HEK293 (cell line): ENCODE measurements around the gene SMAD7.
A peak's percentile ranks its signal among the peaks of the same experiment; 100 is the strongest.

ENCODE experiments used
- CTCF ChIA-PET: fragments of 350-600 bp; formaldehyde crosslinking; extraction: SDS; loops from one replicate; lab custom pipeline; 2021; ENCODE audit warnings: antibody characterized with exemption; lab: Yijun Ruan, JAX
- POLR2A ChIA-PET: fragments of 300-600 bp; formaldehyde crosslinking; extraction: SDS; loops from one replicate; lab custom pipeline; 2020; ENCODE audit warnings: antibody characterized with exemption, inconsistent platforms; lab: Yijun Ruan, JAX
- H3K27ac ChIP-seq: fragments of 200-500 bp; sonication (Bioruptor generic); 2 replicates; pipeline ENCODE4 v1.5.1; 2014; ENCODE audit warnings: low read depth, low read length, control low read depth, inconsistent platforms; ENCODE audit errors: extremely low read depth
- H3K36me3 ChIP-seq, 2 experiments: fragments of 200-500 bp in 1 of 2; sonication (Bioruptor generic) in 1 of 2; 1 replicate in 1 of 2; 2 replicates in 1 of 2; pipeline ENCODE4 v1.5.1; 2014 to 2017; ENCODE audit warnings: inconsistent platforms in 2 of 2, low read length in 2 of 2; ENCODE audit not compliant: control insufficient read depth in 2 of 2, insufficient read depth in 1 of 2
- H3K4me1 ChIP-seq: fragments of 200-500 bp; sonication (Bioruptor generic); 2 replicates; pipeline ENCODE4 v1.5.1; 2014; ENCODE audit warnings: mild to moderate bottlenecking, low read length, inconsistent platforms; ENCODE audit not compliant: control insufficient read depth, insufficient read depth
- H3K4me3 ChIP-seq: 2 replicates; pipeline ENCODE4 v1.5.1; 2011; ENCODE audit warnings: low read depth, mild to moderate bottlenecking, control low read depth, low read length, moderate library complexity
- H3K9me3 ChIP-seq: fragments of 200-500 bp; sonication (Bioruptor generic); 2 replicates; pipeline ENCODE4 v1.5.1; 2014; ENCODE audit warnings: low read depth, low read length, inconsistent platforms; ENCODE audit not compliant: control insufficient read depth, insufficient read depth
- ZNF19 ChIP-seq: fragments of 450-650 bp; formaldehyde crosslinking; IDR thresholded peaks from 2 replicates; pipeline ENCODE4; 2016; ENCODE audit warnings: missing biosample characterization, missing genetic modification characterization, low read depth
- ZNF223 ChIP-seq: fragments of 450-650 bp; formaldehyde crosslinking; IDR thresholded peaks from 2 replicates; pipeline ENCODE4 v1.5.1; 2016; ENCODE audit warnings: missing biosample characterization, missing genetic modification characterization
- ZNF280C ChIP-seq: fragments of 450-650 bp; formaldehyde crosslinking; IDR thresholded peaks from 2 replicates; pipeline ENCODE4 v1.5.1; 2016; ENCODE audit warnings: missing biosample characterization, missing genetic modification characterization
- ZNF341 ChIP-seq: fragments of 450-650 bp; formaldehyde crosslinking; IDR thresholded peaks from 2 replicates; pipeline ENCODE4; 2016; ENCODE audit warnings: low read depth, missing biosample characterization, missing genetic modification characterization
- ZNF350 ChIP-seq: fragments of 450-650 bp; formaldehyde crosslinking; IDR thresholded peaks from 2 replicates; pipeline ENCODE4 v1.5.0; 2017; ENCODE audit warnings: missing biosample characterization, mild to moderate bottlenecking, missing genetic modification characterization
- ZNF398 ChIP-seq: fragments of 450-650 bp; formaldehyde crosslinking; IDR thresholded peaks from 2 replicates; pipeline ENCODE4 v1.5.1; 2017; ENCODE audit warnings: missing biosample characterization, missing genetic modification characterization
- ZNF404 ChIP-seq: fragments of 450-650 bp; formaldehyde crosslinking; IDR thresholded peaks from 2 replicates; pipeline ENCODE4 v1.5.1; 2017; ENCODE audit warnings: missing biosample characterization, missing genetic modification characterization
- ZNF473 ChIP-seq: fragments of 450-650 bp; formaldehyde crosslinking; IDR thresholded peaks from 2 replicates; pipeline ENCODE4 v1.5.1; 2017; ENCODE audit warnings: missing biosample characterization, missing genetic modification characterization
- ZNF548 ChIP-seq: fragments of 450-650 bp; formaldehyde crosslinking; IDR thresholded peaks from 2 replicates; pipeline ENCODE4 v1.5.1; 2016; ENCODE audit warnings: missing biosample characterization, missing genetic modification characterization
- ZNF639 ChIP-seq: fragments of 450-650 bp; formaldehyde crosslinking; IDR thresholded peaks from 2 replicates; pipeline ENCODE4 v1.5.1; 2016; ENCODE audit warnings: missing biosample characterization, missing genetic modification characterization
- ZNF692 ChIP-seq: fragments of 450-650 bp; formaldehyde crosslinking; IDR thresholded peaks from 2 replicates; pipeline ENCODE4 v1.5.1; 2016; ENCODE audit warnings: missing biosample characterization, missing genetic modification characterization
- ZSCAN30 ChIP-seq: fragments of 450-650 bp; IDR thresholded peaks from 2 replicates; pipeline ENCODE4 v1.5.1; 2018; ENCODE audit warnings: missing biosample characterization, mild to moderate bottlenecking, missing genetic modification characterization, moderate library complexity

SMAD7 gene

GRCh38 chr18:48922801-48923730, 27.7 kb downstream of the SMAD7 start (continued):
- peak; percentile 48; the same call in 1 of the 2 replicates for TF ChIP-seq ZNF548 (tag by site-specific recombination)
- TF ChIP-seq ZSCAN30 (tag by site-specific recombination): peak; percentile 49; the same call in 1 of the 2 replicates
- TF ChIP-seq ZNF639 (tag by site-specific recombination): no peak
- TF ChIP-seq ZNF398 (tag by site-specific recombination): peak; percentile 76
- TF ChIP-seq ZNF350 (tag by site-specific recombination): no peak
- TF ChIP-seq ZNF692 (tag by site-specific recombination): peak; percentile 39; the same call in 1 of the 2 replicates
- peak; percentile 84 for TF ChIP-seq ZNF341 (tag by site-specific recombination)
- TF ChIP-seq ZNF19 (tag by site-specific recombination): no peak
- TF ChIP-seq, all 188 proteins: peak for 25

GRCh38 chr18:48922226-48922800, 28.5 kb downstream of the SMAD7 start:
- no peak for TF ChIP-seq ZNF473 (tag by site-specific recombination)
- TF ChIP-seq ZNF404 (tag by site-specific recombination): no peak
- no peak for TF ChIP-seq ZNF280C (tag by site-specific recombination)
- TF ChIP-seq ZNF223 (tag by site-specific recombination): peak; percentile 47; the same call in 1 of the 2 replicates
- TF ChIP-seq, all 188 proteins: peak for 1
- Histone ChIP-seq H3K4me3 (no peak overlapping the region), H3K4me1 (peaks cover 32% of the 10 kb centered on the region), H3K9me3 (no peaks in the 10 kb centered on the region), H3K36me3 (peaks cover 13 to 60% of the 10 kb centered on the region in 2 experiments), H3K27ac (peak overlapping the region; percentile 69)
- POLR2A ChIA-PET: interaction anchor here (0.6 to 1.1 kb wide), 2 partner anchors 18 to 30 kb away, joined by 3 to 5 read pairs; no protein-coding TSS in a partner anchor
- CTCF ChIA-PET: interaction anchor here (1.2 to 1.6 kb wide), 2 partner anchors 143 to 211 kb away, joined by 3 read pairs; no protein-coding TSS in a partner anchor
